ENCODE measurements around the gene DNAL4. TPM values are rescaled to one million over a fixed set of nuclear protein-coding genes. Genes with fewer than 3 reads are reported as not detected.

DNAL4 gene
- total and polyA plus RNA-seq, 2 of the 4 experiments (the other 2 are of a cell fraction) = 6.1 to 12.1 TPM

DNA sequence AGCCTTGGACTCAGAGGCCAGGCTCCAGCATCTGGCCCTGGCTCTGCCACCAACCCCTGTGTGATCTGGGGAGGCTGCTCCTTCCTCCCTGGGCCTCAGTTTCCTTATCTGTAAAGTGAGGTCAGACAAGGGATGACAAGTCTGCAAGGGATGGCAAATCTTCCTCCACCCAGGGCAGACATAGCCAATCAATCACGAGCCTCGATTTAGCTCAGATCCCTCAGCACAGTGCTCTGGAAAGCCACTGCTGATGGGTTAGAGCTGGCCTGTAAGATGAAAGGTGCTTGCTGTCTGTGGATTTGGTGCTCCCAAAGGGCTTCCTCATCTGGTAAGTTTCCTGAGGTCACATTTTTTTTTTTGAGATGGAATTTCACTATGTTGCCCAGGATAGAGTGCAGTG lies 29.7 kb upstream of the DNAL4 start:
- no peak overlapping the region for H2BK20ac ChIP-seq (ENCODE audit: low read depth, low read length)
- POLR2A ChIA-PET (ENCODE audit: unreplicated experiment) = interaction anchor here (0.6 kb wide), 1 partner anchor 13 kb away, joined by 8 read pairs; no protein-coding TSS in a partner anchor
- H4K8ac ChIP-seq (ENCODE audit: low read depth in 2 of 2, low read length in 2 of 2) = no peak overlapping the region
- H3K9me1 ChIP-seq (ENCODE audit: insufficient read depth, low read length) = no peaks in the 10 kb centered on the region
- no peak overlapping the region for H2BK120ac ChIP-seq (ENCODE audit: low read depth, low read length)
- no peak overlapping the region for H3K4me3 ChIP-seq (ENCODE audit: insufficient read depth, low read depth, low read length)
- no peak overlapping the region for H3K56ac ChIP-seq (ENCODE audit: extremely low read depth, insufficient read depth, low read length)
- H3K27me3 ChIP-seq (ENCODE audit: control insufficient read depth, insufficient read depth, low read length) = peaks cover 19% of the 10 kb centered on the region
- no peak overlapping the region for H3K14ac ChIP-seq (replicated peaks; ENCODE audit: low read depth, low read length)
- H3K23ac ChIP-seq (ENCODE audit: low read depth, low read length) = no peak overlapping the region
- no peak overlapping the region for H2AK9ac ChIP-seq (replicated peaks; ENCODE audit: low read depth, low read length, poor library complexity)
- no peak overlapping the region for H2BK5ac ChIP-seq (ENCODE audit: low read depth, low read length, poor library complexity, severe bottlenecking)
- intact Hi-C loops (cut with micrococcal nuclease) (no loop called here), dilution Hi-C loops (cut with HindIII; ENCODE audit: low sequenced_read_pairs, unreplicated experiment) (no loop called here), in situ Hi-C loops (cut with MboI; ENCODE audit: low sequenced_read_pairs) (no loop called here)
- no peaks in the 10 kb centered on the region for H3K36me3 ChIP-seq (ENCODE audit: control insufficient read depth, insufficient read depth, low read length)
- no CpG with 5 or more reads among the region's 2 CpGs for WGBS, 2 experiments (ENCODE audit: extremely low coverage in 2 of 2, insufficient read length in 1 of 2)
- no peak overlapping the region for H3K9ac ChIP-seq (ENCODE audit: low read depth, low read length)
- H3K4me1 ChIP-seq (ENCODE audit: control insufficient read depth, insufficient read depth, low read length) = no peaks in the 10 kb centered on the region
- H2BK15ac ChIP-seq (ENCODE audit: low read depth, low read length) = no peak overlapping the region
- no peak overlapping the region for H2AK5ac ChIP-seq (ENCODE audit: low read depth, low read length)
- H4K91ac ChIP-seq (ENCODE audit: insufficient read depth, low read depth, low read length) = no peak overlapping the region
- H3K4me2 ChIP-seq (ENCODE audit: low read depth, low read length) = no peak overlapping the region
- no peak overlapping the region for H4K5ac ChIP-seq (ENCODE audit: low read depth, low read length)
- DNase-seq (no peak), ATAC-seq (ENCODE audit: low read depth) (no peak)
- H3K79me1 ChIP-seq (ENCODE audit: low read depth in 1 of 2, low read length in 2 of 2) = no peaks in the 10 kb centered on the region
- CTCF ChIA-PET = no interaction called here
- no peaks in the 10 kb centered on the region for H3K9me3 ChIP-seq (ENCODE audit: control insufficient read depth, insufficient read depth, low read length)
- H4K20me1 ChIP-seq (ENCODE audit: insufficient read depth, low read length) = no peaks in the 10 kb centered on the region; the same call in 1 of the 2 replicates
- no peak overlapping the region for H3K4ac ChIP-seq (ENCODE audit: low read depth, low read length)
- H3K27ac ChIP-seq (ENCODE audit: insufficient read depth, low read length) = no peak overlapping the region
- no peak overlapping the region for H2AFZ ChIP-seq (replicated peaks; ENCODE audit: low read length, poor library complexity)
- no TSS peak for BruUV-seq (replicated peaks)
- no peak overlapping the region for H3K18ac ChIP-seq (ENCODE audit: low read depth, low read length)
- TF ChIP-seq POLR2A (IDR thresholded peaks at IDR 0.05; ENCODE audit: low read depth, low read length) (no peak), CEBPB (IDR thresholded peaks at IDR 0.05; ENCODE audit: low read depth, low read length) (no peak), SMC3 (IDR thresholded peaks at IDR 0.05; ENCODE audit: low read depth, low read length) (no peak), MXI1 (IDR thresholded peaks at IDR 0.05; ENCODE audit: borderline replicate concordance, low read depth, low read length) (no peak), RAD21 (IDR thresholded peaks at IDR 0.05; ENCODE audit: low read length) (no peak), MAZ (IDR thresholded peaks at IDR 0.05; ENCODE audit: borderline replicate concordance, low read depth, low read length) (no peak), MAFK (IDR thresholded peaks at IDR 0.05; ENCODE audit: low read depth, low read length) (no peak)
- TF ChIP-seq, protein P1, sequence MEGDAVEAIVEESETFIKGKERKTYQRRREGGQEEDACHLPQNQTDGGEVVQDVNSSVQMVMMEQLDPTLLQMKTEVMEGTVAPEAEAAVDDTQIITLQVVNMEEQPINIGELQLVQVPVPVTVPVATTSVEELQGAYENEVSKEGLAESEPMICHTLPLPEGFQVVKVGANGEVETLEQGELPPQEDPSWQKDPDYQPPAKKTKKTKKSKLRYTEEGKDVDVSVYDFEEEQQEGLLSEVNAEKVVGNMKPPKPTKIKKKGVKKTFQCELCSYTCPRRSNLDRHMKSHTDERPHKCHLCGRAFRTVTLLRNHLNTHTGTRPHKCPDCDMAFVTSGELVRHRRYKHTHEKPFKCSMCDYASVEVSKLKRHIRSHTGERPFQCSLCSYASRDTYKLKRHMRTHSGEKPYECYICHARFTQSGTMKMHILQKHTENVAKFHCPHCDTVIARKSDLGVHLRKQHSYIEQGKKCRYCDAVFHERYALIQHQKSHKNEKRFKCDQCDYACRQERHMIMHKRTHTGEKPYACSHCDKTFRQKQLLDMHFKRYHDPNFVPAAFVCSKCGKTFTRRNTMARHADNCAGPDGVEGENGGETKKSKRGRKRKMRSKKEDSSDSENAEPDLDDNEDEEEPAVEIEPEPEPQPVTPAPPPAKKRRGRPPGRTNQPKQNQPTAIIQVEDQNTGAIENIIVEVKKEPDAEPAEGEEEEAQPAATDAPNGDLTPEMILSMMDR (conservative IDR thresholded peaks at IDR 0.05; ENCODE audit: low read depth, low read length) = no peak
